HG03558 (cell line): Measurements from ENCODE around the gene MYRIP.

Experiments used
- ATAC-seq: cut with Tn5 transposase; IDR thresholded peaks from one replicate; pipeline ENCODE4 v1.9.1; 2021; ENCODE audit warnings: moderate number of reproducible peaks; ENCODE audit not compliant: unreplicated experiment; ENCODE audit errors: extremely low read depth

MYRIP gene

GRCh38 chr3:40211579-40211978 lies 402.2 kb downstream of the MYRIP start:
- ATAC-seq = no peak

GRCh38 chr3:40213556-40213955 lies 404.1 kb downstream of the MYRIP start:
- no peak for ATAC-seq

GRCh38 chr3:40215015-40215414 lies 405.6 kb downstream of the MYRIP start:
- no peak for ATAC-seq

- ATAC-seq = no peak
Observed at GRCh38 chr3:40216471-40216870, 407.1 kb downstream of the MYRIP start.

GRCh38 chr3:40223856-40224255 lies 414.4 kb downstream of the MYRIP start:
- no peak for ATAC-seq

GRCh38 chr3:40224796-40225515 lies 415.5 kb downstream of the MYRIP start:
- no peak for ATAC-seq

GRCh38 chr3:40226636-40227035 lies 417.2 kb downstream of the MYRIP start:
- no peak for ATAC-seq

- ATAC-seq = no peak
Observed at GRCh38 chr3:40228792-40229350, 419.5 kb downstream of the MYRIP start.

- no peak for ATAC-seq
Observed at GRCh38 chr3:40229386-40229785, 420.0 kb downstream of the MYRIP start.

- no peak for ATAC-seq
Observed at GRCh38 chr3:40229963-40230362, 420.6 kb downstream of the MYRIP start.

- no peak for ATAC-seq
Observed at GRCh38 chr3:40230382-40230781, 421.0 kb downstream of the MYRIP start.

- no peak for ATAC-seq
Observed at GRCh38 chr3:40232626-40233025, 423.2 kb downstream of the MYRIP start.

GRCh38 chr3:40237159-40237558 lies 427.8 kb downstream of the MYRIP start:
- ATAC-seq = no peak

GRCh38 chr3:40237889-40238571 lies 428.6 kb downstream of the MYRIP start:
- ATAC-seq = no peak

- ATAC-seq = no peak
Observed at GRCh38 chr3:40240921-40241320, 431.5 kb downstream of the MYRIP start.

- ATAC-seq = no peak
Observed at GRCh38 chr3:40242216-40242615, 432.8 kb downstream of the MYRIP start.

GRCh38 chr3:40242638-40243037 lies 433.2 kb downstream of the MYRIP start:
- no peak for ATAC-seq

- no peak for ATAC-seq
Observed at GRCh38 chr3:40243056-40243455, 433.6 kb downstream of the MYRIP start.

- no peak for ATAC-seq
Observed at GRCh38 chr3:40247714-40248454, 438.5 kb downstream of the MYRIP start.

- ATAC-seq = no peak
Observed at GRCh38 chr3:40248591-40248990, 439.2 kb downstream of the MYRIP start.

- no peak for ATAC-seq
Observed at GRCh38 chr3:40249168-40249567, 439.8 kb downstream of the MYRIP start.
